SHP77 treated with DMSO at 0.1 percent for 48 hours (cell line): Measurements from ENCODE around the gene C14orf132.
A peak's percentile ranks its signal among the peaks of the same experiment; 100 is the strongest.

ENCODE experiments used
- DNase-seq: peaks from one replicate; lab custom pipeline; 2025; lab: John Stamatoyannopoulos, UW

C14orf132 gene

GRCh38 chr14:96098309-96098998 is 59.3 kb downstream of the C14orf132 start:
- DNase-seq: peak; percentile 85

- DNase-seq: no peak
Measured at GRCh38 chr14:96098999-96099335, 59.8 kb downstream of the C14orf132 start.

- DNase-seq: peak; percentile 58
Measured at GRCh38 chr14:96100161-96101064, 61.3 kb downstream of the C14orf132 start.

- DNase-seq: no peak
Measured at GRCh38 chr14:96102081-96102856, 63.1 kb downstream of the C14orf132 start.

GRCh38 chr14:96103075-96103474 is 63.9 kb downstream of the C14orf132 start:
- no peak for DNase-seq

- no peak for DNase-seq
Measured at GRCh38 chr14:96103560-96104460, 64.6 kb downstream of the C14orf132 start.

GRCh38 chr14:96104469-96105057 is 65.4 kb downstream of the C14orf132 start:
- DNase-seq: peak; percentile 97

GRCh38 chr14:96105089-96105925 is 66.1 kb downstream of the C14orf132 start:
- DNase-seq: no peak

- peak; percentile 62 for DNase-seq
Measured at GRCh38 chr14:96105926-96106441, 66.8 kb downstream of the C14orf132 start.

- DNase-seq: no peak
Measured at GRCh38 chr14:96106891-96107290, 67.7 kb downstream of the C14orf132 start.

GRCh38 chr14:96108061-96108795 is 69.1 kb downstream of the C14orf132 start:
- no peak for DNase-seq

- DNase-seq: no peak
Measured at GRCh38 chr14:96108911-96109310, 69.7 kb downstream of the C14orf132 start.

GRCh38 chr14:96109596-96110355 is 70.6 kb downstream of the C14orf132 start:
- no peak for DNase-seq

- no peak for DNase-seq
Measured at GRCh38 chr14:96112032-96112431, 72.9 kb downstream of the C14orf132 start.

- DNase-seq: no peak
Measured at GRCh38 chr14:96114002-96114401, 74.8 kb downstream of the C14orf132 start.

GRCh38 chr14:96117101-96117897 is 78.1 kb downstream of the C14orf132 start:
- no peak for DNase-seq

- no peak for DNase-seq
Measured at GRCh38 chr14:96117960-96118359, 78.8 kb downstream of the C14orf132 start.

GRCh38 chr14:96118391-96118790 is 79.2 kb downstream of the C14orf132 start:
- DNase-seq: no peak
